Stimulated activated naive B cell treated with anti-CD40 and anti-IgM and Interleukin-4, amounts not matched to agents 10 μg/mL and 1 μg/mL and 100 μg/mL, for 72 hours (primary cell): ENCODE results near the gene ENPP1.

ENCODE experiments used
- ATAC-seq, 2 donors: fragments of 150-1000 bp; cut with Tn5 transposase; replicated peaks; 2 replicates each; pipeline ENCODE4 v1.10.0; 2021; ENCODE audit warnings: moderate library complexity in 1 of 2
- DNase-seq: peaks from one replicate; pipeline ENCODE4 v3.0.0; 2021
- H3K27ac Mint-ChIP-seq: one replicate; pipeline ENCODE4 v1.8.0; 2022; ENCODE audit warnings: mild to moderate bottlenecking, mixed read lengths
- H3K27me3 Mint-ChIP-seq, 2 donors: one replicate each; pipeline ENCODE4 v1.8.0; 2022; ENCODE audit warnings: mixed read lengths in 2 of 2
- H3K36me3 Mint-ChIP-seq, 2 donors: one replicate each; pipeline ENCODE4 v1.8.0; 2022; ENCODE audit warnings: mixed read lengths in 2 of 2, mild to moderate bottlenecking in 1 of 2
- H3K4me1 Mint-ChIP-seq, 2 donors: one replicate each; pipeline ENCODE4 v1.8.0; 2022; ENCODE audit warnings: mixed read lengths in 2 of 2, mild to moderate bottlenecking in 1 of 2
- H3K4me3 Mint-ChIP-seq, 2 donors: one replicate each; pipeline ENCODE4 v1.8.0; 2022; ENCODE audit warnings: mild to moderate bottlenecking in 2 of 2, mixed read lengths in 2 of 2, moderate library complexity in 1 of 2
- H3K9me3 Mint-ChIP-seq, 2 donors: one replicate each; pipeline ENCODE4 v1.8.0; 2022; ENCODE audit warnings: mixed read lengths in 2 of 2, mild to moderate bottlenecking in 1 of 2

Gene ENPP1

GRCh38 chr6:131773284-131773950 lies 34.4 kb upstream of the ENPP1 start:
- no peaks in the 10 kb centered on the region for H3K4me1 Mint-ChIP-seq

GRCh38 chr6:131775886-131776285 lies 31.9 kb upstream of the ENPP1 start:
- Mint-ChIP-seq H3K4me1 (no peaks in the 10 kb centered on the region), H3K27me3 (peaks cover 13 to 20% of the 10 kb centered on the region in 2 donors), H3K27ac (no peak overlapping the region), H3K4me3 (no peak overlapping the region), H3K9me3 (no peaks in the 10 kb centered on the region), H3K36me3 (no peaks in the 10 kb centered on the region)
- ATAC-seq (no peak), DNase-seq (no peak)

More at GRCh38 chr6:131773284-131773950, 34.4 kb upstream of the ENPP1 start:
- DNase-seq (no peak), ATAC-seq (no peak)
- H3K9me3 Mint-ChIP-seq = peaks cover 0 to 2% of the 10 kb centered on the region in 2 donors
- no peak overlapping the region for H3K4me3 Mint-ChIP-seq
- peaks cover 18 to 27% of the 10 kb centered on the region in 2 donors for H3K27me3 Mint-ChIP-seq
- H3K27ac Mint-ChIP-seq = no peak overlapping the region
- peaks cover 0 to 2% of the 10 kb centered on the region in 2 donors for H3K36me3 Mint-ChIP-seq

GRCh38 chr6:131776985-131777384 lies 30.8 kb upstream of the ENPP1 start:
- peaks cover 3 to 7% of the 10 kb centered on the region in 2 donors for H3K4me1 Mint-ChIP-seq
- H3K36me3 Mint-ChIP-seq = no peaks in the 10 kb centered on the region
- no peak overlapping the region for H3K27ac Mint-ChIP-seq
- H3K27me3 Mint-ChIP-seq = peaks cover 9 to 21% of the 10 kb centered on the region in 2 donors
- ATAC-seq = no peak
- no peak for DNase-seq
- H3K4me3 Mint-ChIP-seq = no peak overlapping the region
- no peaks in the 10 kb centered on the region for H3K9me3 Mint-ChIP-seq

GRCh38 chr6:131778169-131778568 lies 29.7 kb upstream of the ENPP1 start:
- no peaks in the 10 kb centered on the region for H3K36me3 Mint-ChIP-seq
- H3K9me3 Mint-ChIP-seq = peaks cover 0 to 5% of the 10 kb centered on the region in 2 donors
- no peak overlapping the region for H3K27ac Mint-ChIP-seq
- peaks cover 3 to 11% of the 10 kb centered on the region in 2 donors for H3K4me1 Mint-ChIP-seq
- ATAC-seq = no peak
- H3K27me3 Mint-ChIP-seq = peaks cover 4 to 15% of the 10 kb centered on the region in 2 donors
- no peak for DNase-seq
- H3K4me3 Mint-ChIP-seq = no peak overlapping the region

- H3K36me3 Mint-ChIP-seq = no peaks in the 10 kb centered on the region
- H3K27me3 Mint-ChIP-seq = peaks cover 9 to 21% of the 10 kb centered on the region in 2 donors
- H3K9me3 Mint-ChIP-seq = peaks cover 1 to 5% of the 10 kb centered on the region in 2 donors
- no peak overlapping the region for H3K27ac Mint-ChIP-seq
- H3K4me1 Mint-ChIP-seq = peaks cover 3 to 11% of the 10 kb centered on the region in 2 donors
- DNase-seq = no peak
- no peak overlapping the region for H3K4me3 Mint-ChIP-seq
- ATAC-seq = no peak
Measured at GRCh38 chr6:131779304-131779703, 28.5 kb upstream of the ENPP1 start.

GRCh38 chr6:131780600-131780999 lies 27.2 kb upstream of the ENPP1 start:
- DNase-seq (no peak), ATAC-seq (no peak)
- H3K4me3 Mint-ChIP-seq = no peak overlapping the region
- H3K27me3 Mint-ChIP-seq = peaks cover 18 to 22% of the 10 kb centered on the region in 2 donors
- no peak overlapping the region for H3K27ac Mint-ChIP-seq
- H3K36me3 Mint-ChIP-seq = no peaks in the 10 kb centered on the region
- H3K4me1 Mint-ChIP-seq = peaks cover 3 to 11% of the 10 kb centered on the region in 2 donors
- peaks cover 5 to 8% of the 10 kb centered on the region in 2 donors for H3K9me3 Mint-ChIP-seq

GRCh38 chr6:131781687-131782086 lies 26.1 kb upstream of the ENPP1 start:
- Mint-ChIP-seq H3K27ac (peak overlapping the region; percentile 1), H3K4me3 (no peak overlapping the region), H3K27me3 (peaks cover 19 to 21% of the 10 kb centered on the region in 2 donors), H3K4me1 (peaks cover 3 to 11% of the 10 kb centered on the region in 2 donors), H3K9me3 (peaks cover 7 to 8% of the 10 kb centered on the region in 2 donors), H3K36me3 (no peaks in the 10 kb centered on the region)
- DNase-seq = no peak
- peak; percentile 83 to 90 for ATAC-seq

- H3K4me1 Mint-ChIP-seq = peaks cover 5 to 11% of the 10 kb centered on the region in 2 donors
- H3K27ac Mint-ChIP-seq = no peak overlapping the region
- peaks cover 19 to 21% of the 10 kb centered on the region in 2 donors for H3K27me3 Mint-ChIP-seq
- no peak for DNase-seq
- ATAC-seq = no peak
- no peak overlapping the region for H3K4me3 Mint-ChIP-seq
- H3K36me3 Mint-ChIP-seq = no peaks in the 10 kb centered on the region
- H3K9me3 Mint-ChIP-seq = peaks cover 7 to 8% of the 10 kb centered on the region in 2 donors
Measured at GRCh38 chr6:131782764-131783163, 25.1 kb upstream of the ENPP1 start.

- Mint-ChIP-seq H3K27ac (no peak overlapping the region), H3K4me3 (no peak overlapping the region), H3K9me3 (peaks cover 7 to 8% of the 10 kb centered on the region in 2 donors), H3K36me3 (no peaks in the 10 kb centered on the region), H3K27me3 (peaks cover 17 to 19% of the 10 kb centered on the region in 2 donors), H3K4me1 (peaks cover 6 to 19% of the 10 kb centered on the region in 2 donors)
- DNase-seq = no peak
- no peak for ATAC-seq
Measured at GRCh38 chr6:131784561-131784960, 23.3 kb upstream of the ENPP1 start.

GRCh38 chr6:131787079-131787478 lies 20.7 kb upstream of the ENPP1 start:
- Mint-ChIP-seq H3K9me3 (peaks cover 7% of the 10 kb centered on the region in 2 donors), H3K27ac (no peak overlapping the region), H3K27me3 (peaks cover 16 to 17% of the 10 kb centered on the region in 2 donors), H3K4me1 (peaks cover 3 to 13% of the 10 kb centered on the region in 2 donors), H3K4me3 (no peak overlapping the region), H3K36me3 (no peaks in the 10 kb centered on the region)
- DNase-seq (no peak), ATAC-seq (no peak)

GRCh38 chr6:131787766-131788712 lies 19.8 kb upstream of the ENPP1 start:
- H3K9me3 Mint-ChIP-seq = peaks cover 3 to 7% of the 10 kb centered on the region in 2 donors
- H3K27ac Mint-ChIP-seq = no peak overlapping the region
- no peak overlapping the region for H3K4me3 Mint-ChIP-seq
- H3K4me1 Mint-ChIP-seq = peaks cover 3 to 11% of the 10 kb centered on the region in 2 donors
- peaks cover 16 to 17% of the 10 kb centered on the region in 2 donors for H3K27me3 Mint-ChIP-seq
- ATAC-seq = peak; percentile 53 to 58
- no peak for DNase-seq
- no peaks in the 10 kb centered on the region for H3K36me3 Mint-ChIP-seq

- DNase-seq (no peak), ATAC-seq (peak; percentile 76 to 77)
- Mint-ChIP-seq H3K27me3 (peaks cover 10 to 15% of the 10 kb centered on the region in 2 donors), H3K27ac (peak overlapping the region; percentile 37), H3K4me1 (peaks cover 3 to 11% of the 10 kb centered on the region in 2 donors), H3K36me3 (no peaks in the 10 kb centered on the region), H3K9me3 (peaks cover 3 to 6% of the 10 kb centered on the region in 2 donors), H3K4me3 (no peak overlapping the region)
Measured at GRCh38 chr6:131789219-131789618, 18.6 kb upstream of the ENPP1 start.

- Mint-ChIP-seq H3K36me3 (no peaks in the 10 kb centered on the region), H3K9me3 (peaks cover 5% of the 10 kb centered on the region in 2 donors), H3K27ac (no peak overlapping the region), H3K4me1 (peaks cover 3 to 11% of the 10 kb centered on the region in 2 donors), H3K4me3 (no peak overlapping the region), H3K27me3 (peaks cover 9 to 10% of the 10 kb centered on the region in 2 donors)
- DNase-seq (no peak), ATAC-seq (no peak)
Measured at GRCh38 chr6:131791476-131791875, 16.3 kb upstream of the ENPP1 start.

GRCh38 chr6:131792091-131792496 lies 15.7 kb upstream of the ENPP1 start:
- Mint-ChIP-seq H3K4me3 (no peak overlapping the region), H3K36me3 (no peaks in the 10 kb centered on the region), H3K27me3 (peaks cover 9 to 10% of the 10 kb centered on the region in 2 donors), H3K27ac (no peak overlapping the region), H3K9me3 (peaks cover 5% of the 10 kb centered on the region in 2 donors), H3K4me1 (peaks cover 3 to 11% of the 10 kb centered on the region in 2 donors)
- no peak for ATAC-seq
- DNase-seq = no peak
